Measurements from ENCODE around the gene PRDM2.
A peak's percentile ranks its signal among the peaks of the same experiment; 100 is the strongest.

PRDM2 gene

DNA sequence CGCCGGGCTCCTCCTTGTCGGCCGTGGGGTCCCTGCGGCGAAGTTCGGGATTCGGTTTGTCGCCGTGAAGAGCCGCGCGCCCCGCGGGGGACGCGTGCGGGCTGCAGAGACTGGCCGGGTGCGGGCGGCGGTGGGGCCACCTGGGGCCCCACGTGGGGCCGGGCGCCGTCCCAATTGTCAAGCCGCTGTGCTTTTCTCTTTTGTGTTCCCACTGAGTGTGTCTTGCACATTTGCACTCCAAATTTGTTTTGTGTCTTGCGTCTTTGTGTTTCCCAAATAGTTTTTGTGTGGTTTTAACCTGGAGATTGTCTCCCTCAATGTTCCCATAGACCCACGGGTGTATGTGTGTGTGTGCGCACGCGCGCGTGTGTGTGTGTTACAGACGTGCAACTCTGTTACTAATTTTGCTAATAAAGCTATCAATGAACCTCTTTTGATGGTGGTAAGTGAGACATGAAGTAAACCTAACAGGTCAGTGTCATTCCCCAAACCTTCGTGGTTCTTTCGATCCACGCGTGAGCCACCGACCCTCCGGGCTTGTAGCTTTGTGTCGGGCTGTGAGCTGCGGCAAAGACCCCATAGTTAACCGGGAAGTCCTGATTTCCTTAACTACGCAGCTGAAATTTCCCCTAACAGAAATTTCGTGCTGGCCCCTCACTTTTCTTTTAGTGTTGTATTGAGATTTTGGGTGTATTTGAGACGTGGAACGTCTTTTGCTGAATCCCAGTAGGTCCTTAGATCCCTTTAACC is 708 bp downstream of the PRDM2 start:
- no peak for TF ChIP-seq CTCF (conservative IDR thresholded peaks at IDR 0.05; ENCODE audit: low read length)
- peak overlapping the region; percentile 72 for H3K4me3 ChIP-seq (ENCODE audit: low read length)
- peak; percentile 52 for DNase-seq (ENCODE audit: low read depth)

GRCh38 chr1:13701271-13701640 is 1.3 kb downstream of the PRDM2 start:
- no peak for DNase-seq (ENCODE audit: low read depth)
- peak overlapping the region; percentile 72 for H3K4me3 ChIP-seq (ENCODE audit: low read length)

DNA sequence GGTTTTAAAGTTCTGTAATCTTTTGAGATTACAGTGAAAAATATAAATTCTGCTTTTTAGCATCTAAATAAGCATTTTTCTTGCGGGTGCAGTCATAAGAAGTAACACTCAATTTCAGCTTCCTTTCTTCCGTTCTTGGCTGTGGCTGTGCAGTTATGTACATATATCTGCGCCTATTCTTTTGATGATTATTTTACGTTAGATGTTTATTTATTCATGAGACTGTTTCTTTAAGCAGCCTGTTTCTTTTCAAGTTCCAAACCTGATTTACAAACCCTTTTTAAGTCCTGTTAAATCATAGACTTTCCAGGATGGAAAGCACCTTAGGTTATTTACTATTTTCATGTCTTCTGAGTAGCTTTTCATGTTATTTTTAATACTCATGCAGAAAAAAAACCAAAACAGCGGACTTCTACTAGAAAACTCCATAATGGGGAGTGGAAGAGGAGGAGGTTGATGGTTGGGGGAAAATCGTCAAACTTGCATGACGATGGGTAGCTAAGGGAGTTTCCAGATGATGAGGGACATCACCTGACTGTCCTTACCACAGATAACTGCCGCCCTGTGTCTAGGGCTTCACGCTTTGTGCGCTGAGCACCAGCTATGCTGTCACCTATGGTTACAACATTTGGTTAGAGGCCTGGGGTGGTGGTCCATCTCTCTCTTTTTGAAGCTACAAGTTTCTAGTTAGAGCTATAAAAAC is 2.6 kb downstream of the PRDM2 start:
- no peak overlapping the region for H3K4me3 ChIP-seq (ENCODE audit: low read length)
- TF ChIP-seq CTCF (conservative IDR thresholded peaks at IDR 0.05; ENCODE audit: low read length): no peak
- DNase-seq (ENCODE audit: low read depth): no peak

More at GRCh38 chr1:13701271-13701640, 1.3 kb downstream of the PRDM2 start:
- TF ChIP-seq CTCF (conservative IDR thresholded peaks at IDR 0.05; ENCODE audit: low read length): no peak

DNA sequence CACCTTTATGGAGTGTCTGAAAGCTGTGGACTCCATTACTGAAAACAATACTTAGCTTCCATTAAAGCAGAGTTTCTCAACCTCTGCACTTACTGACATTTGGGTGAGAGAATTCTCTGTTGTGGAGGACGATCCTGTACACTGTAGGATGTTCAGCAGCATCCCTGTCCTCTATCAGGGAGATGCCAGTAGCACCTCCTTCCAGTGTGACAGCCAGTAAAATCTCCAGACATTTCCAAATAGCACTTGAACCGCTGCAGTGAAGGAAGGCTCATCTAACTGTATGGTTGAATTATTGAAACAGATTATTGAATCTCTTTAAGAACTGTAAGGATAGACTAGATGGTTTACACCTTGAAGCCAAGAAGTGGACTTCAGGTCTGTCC is 3.1 kb downstream of the PRDM2 start:
- TF ChIP-seq CTCF (conservative IDR thresholded peaks at IDR 0.05; ENCODE audit: low read length): no peak
- DNase-seq (ENCODE audit: low read depth): no peak
- H3K4me3 ChIP-seq (ENCODE audit: low read length): no peak overlapping the region

DNA sequence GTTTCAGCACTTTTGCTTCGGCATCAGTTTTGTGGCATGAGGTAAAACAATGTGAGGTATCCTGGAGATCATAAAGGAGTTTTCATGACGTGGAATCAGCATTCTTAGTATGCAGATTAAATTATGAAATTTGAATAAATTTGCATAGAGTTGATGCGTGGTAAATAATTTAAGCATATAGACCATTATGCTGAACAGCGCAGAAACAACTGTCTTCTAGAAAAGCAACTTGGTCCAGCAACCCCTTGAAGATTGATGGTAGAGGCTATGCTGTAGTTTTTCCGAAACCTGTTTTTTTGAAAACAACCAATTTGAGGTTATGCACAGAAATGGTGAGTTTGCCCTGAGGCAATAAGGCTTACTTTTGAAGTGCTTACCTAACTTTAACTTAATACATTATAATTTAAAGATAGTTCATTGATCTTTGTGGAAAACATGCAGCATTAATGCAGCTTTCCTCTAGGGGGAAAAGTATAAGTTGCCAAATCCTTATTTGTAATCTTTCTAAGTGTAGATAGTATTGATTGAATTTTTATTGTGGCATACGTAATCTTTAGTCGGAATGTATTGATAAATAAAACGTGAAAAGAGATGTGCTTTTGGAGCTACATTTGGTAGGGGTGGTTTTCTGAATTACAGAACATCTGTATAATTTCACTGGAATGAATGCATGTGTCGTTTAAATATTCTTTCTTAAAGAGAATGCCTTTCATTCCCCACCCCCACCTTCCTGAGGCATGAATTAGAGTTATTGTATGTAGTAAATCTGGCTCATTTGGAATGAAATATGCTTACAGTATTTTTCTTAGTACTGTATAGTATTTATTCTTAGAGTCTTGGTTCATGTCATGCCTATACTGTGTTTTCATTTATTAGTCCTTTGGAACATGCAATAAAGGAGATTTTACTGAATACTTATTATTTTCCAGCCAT is 3.8 kb downstream of the PRDM2 start:
- H3K4me3 ChIP-seq (ENCODE audit: low read length): no peak overlapping the region
- TF ChIP-seq CTCF (conservative IDR thresholded peaks at IDR 0.05; ENCODE audit: low read length): peak; percentile 31; the same call in 1 of the 2 replicates

DNA sequence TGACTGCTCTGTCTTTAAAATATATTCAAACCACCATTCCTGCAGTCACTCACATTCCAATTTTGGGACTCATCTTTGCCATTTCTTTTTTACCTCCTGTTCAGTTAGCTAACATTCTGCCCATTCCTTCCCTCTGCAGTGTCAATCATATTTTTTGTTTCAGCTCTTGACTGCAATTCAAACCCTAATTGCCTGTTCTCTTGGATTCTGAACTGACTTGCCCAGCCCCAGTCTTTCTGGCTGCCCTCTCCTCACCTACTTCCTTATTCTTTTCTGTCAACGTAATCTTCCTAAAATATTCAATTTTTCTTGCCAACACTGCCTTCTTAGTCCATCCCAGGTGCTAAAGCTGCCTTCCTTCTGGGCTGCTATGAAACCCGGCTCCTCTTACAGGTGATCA is 6.1 kb downstream of the PRDM2 start:
- H3K4me3 ChIP-seq (ENCODE audit: low read length): no peak overlapping the region
- DNase-seq (ENCODE audit: low read depth): no peak
- no peak for TF ChIP-seq CTCF (conservative IDR thresholded peaks at IDR 0.05; ENCODE audit: low read length)

More for the DNA sequence above, 3.8 kb downstream of the PRDM2 start:
- no peak for DNase-seq (ENCODE audit: low read depth)

All from AG10803 (cell line).